Activated CD8-positive, alpha-beta T cell treated with anti-CD3 and anti-CD28 coated beads for 36 hours (primary cell): ENCODE results near the gene SCFD2. TPM values are rescaled to one million over a fixed set of nuclear protein-coding genes. Genes with fewer than 3 reads are reported as not detected.

ENCODE experiments used
- ATAC-seq: fragments of 200-7000 bp; cut with Tn5 transposase; one replicate; pipeline ENCODE4 v1.10.0; 2021; ENCODE audit warnings: mild to moderate bottlenecking, moderate library complexity
- CTCF ChIA-PET: fragments of 350-600 bp; sonication (Branson Sonifier 250); formaldehyde crosslinking; loops from one replicate; lab custom pipeline; 2021; ENCODE audit warnings: antibody characterized with exemption; lab: Charles Lee
- POLR2A ChIA-PET: fragments of 350-600 bp; sonication (Branson Sonifier 250); formaldehyde crosslinking; loops from one replicate; lab custom pipeline; 2021; ENCODE audit warnings: antibody characterized with exemption; lab: Charles Lee
- DNase-seq: peaks from one replicate; pipeline ENCODE4 v3.0.0-alpha.2; 2020
- H3K27ac Mint-ChIP-seq: one replicate; pipeline ENCODE4 v1.8.0; 2021; ENCODE audit warnings: mild to moderate bottlenecking, mixed read lengths
- H3K27me3 Mint-ChIP-seq: one replicate; pipeline ENCODE4 v1.8.0; 2021; ENCODE audit warnings: mixed read lengths
- H3K36me3 Mint-ChIP-seq: one replicate; pipeline ENCODE4 v1.8.0; 2021; ENCODE audit warnings: low read depth, mixed read lengths
- H3K4me1 Mint-ChIP-seq: one replicate; pipeline ENCODE4 v1.8.0; 2021; ENCODE audit warnings: low read depth, mixed read lengths
- H3K4me3 Mint-ChIP-seq: one replicate; pipeline ENCODE4 v1.8.0; 2021; ENCODE audit warnings: mild to moderate bottlenecking, moderate library complexity, mixed read lengths
- H3K9me3 Mint-ChIP-seq: one replicate; pipeline ENCODE4 v1.8.0; 2021; ENCODE audit warnings: mixed read lengths
- CTCF ChIP-seq: fragments of 200-600 bp; IDR thresholded peaks from one replicate; pipeline ENCODE4 v1.8.0; 2022; ENCODE audit warnings: antibody characterized with exemption, mild to moderate bottlenecking
- intact Hi-C: fragments of 100-400 bp; cut with micrococcal nuclease; formaldehyde crosslinking; loops from one replicate; pipeline ENCODE4 v1.10.0; 2022
- total RNA-seq, 2 experiments: library from RNA; stranded (reverse); gene quantifications; one replicate each; pipeline ENCODE4 v1.2.3, GENCODE V29; 2021

SCFD2 gene
- total RNA-seq, 2 experiments from 2014 or later: 21.4 to 22.1 TPM

- no peak overlapping the region for H3K4me3 Mint-ChIP-seq
- ChIA-PET CTCF (no interaction called here), POLR2A (no interaction called here)
- H3K27me3 Mint-ChIP-seq: no peaks in the 10 kb centered on the region
- intact Hi-C loops: no loop called here
- DNase-seq (no peak), ATAC-seq (no peak)
- no peak for TF ChIP-seq CTCF
- H3K4me1 Mint-ChIP-seq: no peaks in the 10 kb centered on the region
- peaks cover 9% of the 10 kb centered on the region for H3K36me3 Mint-ChIP-seq
- no peaks in the 10 kb centered on the region for H3K9me3 Mint-ChIP-seq
- H3K27ac Mint-ChIP-seq: no peak overlapping the region
Observed at GRCh38 chr4:52991472-52991871, 374.4 kb downstream of the SCFD2 start.

GRCh38 chr4:52990706-52991105 is 375.2 kb downstream of the SCFD2 start:
- peaks cover 9% of the 10 kb centered on the region for H3K36me3 Mint-ChIP-seq
- TF ChIP-seq CTCF: no peak
- no peak for DNase-seq
- H3K27ac Mint-ChIP-seq: no peak overlapping the region
- intact Hi-C loops: no loop called here
- ChIA-PET POLR2A (no interaction called here), CTCF (no interaction called here)
- no peaks in the 10 kb centered on the region for H3K9me3 Mint-ChIP-seq
- H3K27me3 Mint-ChIP-seq: no peaks in the 10 kb centered on the region
- H3K4me3 Mint-ChIP-seq: no peak overlapping the region
- no peaks in the 10 kb centered on the region for H3K4me1 Mint-ChIP-seq
- no peak for ATAC-seq

GRCh38 chr4:52989865-52990264 is 376.0 kb downstream of the SCFD2 start:
- no peak for TF ChIP-seq CTCF
- Mint-ChIP-seq H3K9me3 (no peaks in the 10 kb centered on the region), H3K4me3 (no peak overlapping the region), H3K27me3 (no peaks in the 10 kb centered on the region), H3K4me1 (no peaks in the 10 kb centered on the region), H3K36me3 (peaks cover 9% of the 10 kb centered on the region), H3K27ac (no peak overlapping the region)
- DNase-seq (no peak), ATAC-seq (no peak)
- ChIA-PET CTCF (interaction anchor here (0.8 kb wide), 1 partner anchor 453 kb away, joined by 3 read pairs; no protein-coding TSS in a partner anchor), POLR2A (no interaction called here)
- intact Hi-C loops: loop anchor here (10.0 kb wide), 1 partner anchor 445 kb away; no protein-coding TSS in a partner anchor

- no peak for DNase-seq
- ATAC-seq: no peak
- intact Hi-C loops: loop anchor here (10.0 kb wide), 1 partner anchor 443 kb away; no protein-coding TSS in a partner anchor
- no peak overlapping the region for H3K27ac Mint-ChIP-seq
- no peaks in the 10 kb centered on the region for H3K27me3 Mint-ChIP-seq
- H3K4me1 Mint-ChIP-seq: no peaks in the 10 kb centered on the region
- no peak for TF ChIP-seq CTCF
- no peak overlapping the region for H3K4me3 Mint-ChIP-seq
- CTCF ChIA-PET: interaction anchor here (1.0 kb wide), 1 partner anchor 76 kb away, joined by 3 read pairs; no protein-coding TSS in a partner anchor
- POLR2A ChIA-PET: no interaction called here
- no peaks in the 10 kb centered on the region for H3K9me3 Mint-ChIP-seq
- H3K36me3 Mint-ChIP-seq: peaks cover 6% of the 10 kb centered on the region
Observed at GRCh38 chr4:52987392-52988056, 378.3 kb downstream of the SCFD2 start.

GRCh38 chr4:52984462-52984881 is 381.4 kb downstream of the SCFD2 start:
- Mint-ChIP-seq H3K27ac (no peak overlapping the region), H3K9me3 (no peaks in the 10 kb centered on the region), H3K27me3 (no peaks in the 10 kb centered on the region), H3K4me1 (no peaks in the 10 kb centered on the region), H3K4me3 (no peak overlapping the region), H3K36me3 (no peaks in the 10 kb centered on the region)
- ChIA-PET POLR2A (no interaction called here), CTCF (interaction anchor here (0.8 to 4.4 kb wide), 7 partner anchors 11 to 1243 kb away, joined by 3 to 53 read pairs (median 4); no protein-coding TSS in a partner anchor)
- intact Hi-C loops: loop anchor here (5.0 to 10.0 kb wide), 2 partner anchors 440 to 607 kb away; no protein-coding TSS in a partner anchor
- DNase-seq (no peak), ATAC-seq (no peak)
- TF ChIP-seq CTCF: no peak
